ENCODE data around the gene PRMT7.

PRMT7 gene

DNA sequence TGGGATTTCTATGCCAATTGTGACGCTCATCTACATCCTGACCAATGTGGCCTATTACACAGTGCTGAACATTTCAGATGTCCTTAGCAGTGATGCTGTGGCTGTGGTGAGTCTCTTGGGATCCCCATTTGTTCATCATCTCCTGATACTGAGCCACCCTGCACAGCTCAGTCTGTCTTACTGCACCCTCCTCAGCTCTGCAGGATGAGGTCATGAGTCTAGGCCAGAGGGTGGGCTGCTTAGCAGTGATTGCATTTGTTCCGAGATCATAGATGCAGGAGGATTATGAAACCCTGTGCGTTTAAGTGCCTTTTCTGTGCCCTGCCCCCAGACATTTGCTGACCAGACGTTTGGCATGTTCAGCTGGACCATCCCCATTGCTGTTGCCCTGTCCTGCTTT lies 19.6 kb upstream of the PRMT7 start:
- no peak overlapping the region for H3K4me3 ChIP-seq (ENCODE audit: low read length, poor library complexity, severe bottlenecking)
- H2AFZ ChIP-seq (ENCODE audit: low read length) = no peak overlapping the region
- H3K9ac ChIP-seq (ENCODE audit: low read depth, low read length, poor library complexity, severe bottlenecking) = no peak overlapping the region
- peaks cover 48% of the 10 kb centered on the region for H3K4me1 ChIP-seq (ENCODE audit: insufficient read depth, low read length, poor library complexity, severe bottlenecking)
- H3K79me2 ChIP-seq (ENCODE audit: insufficient read depth, low read length) = peaks cover 41% of the 10 kb centered on the region; the same call in 1 of the 2 replicates
- peaks cover 7% of the 10 kb centered on the region for H4K20me1 ChIP-seq (ENCODE audit: insufficient read depth, low read length, poor library complexity, severe bottlenecking)
- no peaks in the 10 kb centered on the region for H3K9me2 ChIP-seq (replicated peaks; ENCODE audit: low read depth, low read length)
- no peaks in the 10 kb centered on the region for H3K27me3 ChIP-seq (ENCODE audit: insufficient read depth, low read length, poor library complexity, severe bottlenecking)
- TF ChIP-seq EZH2phosphoT487 (IDR thresholded peaks at IDR 0.05; ENCODE audit: borderline replicate concordance) = no peak
- TF ChIP-seq, protein P1, sequence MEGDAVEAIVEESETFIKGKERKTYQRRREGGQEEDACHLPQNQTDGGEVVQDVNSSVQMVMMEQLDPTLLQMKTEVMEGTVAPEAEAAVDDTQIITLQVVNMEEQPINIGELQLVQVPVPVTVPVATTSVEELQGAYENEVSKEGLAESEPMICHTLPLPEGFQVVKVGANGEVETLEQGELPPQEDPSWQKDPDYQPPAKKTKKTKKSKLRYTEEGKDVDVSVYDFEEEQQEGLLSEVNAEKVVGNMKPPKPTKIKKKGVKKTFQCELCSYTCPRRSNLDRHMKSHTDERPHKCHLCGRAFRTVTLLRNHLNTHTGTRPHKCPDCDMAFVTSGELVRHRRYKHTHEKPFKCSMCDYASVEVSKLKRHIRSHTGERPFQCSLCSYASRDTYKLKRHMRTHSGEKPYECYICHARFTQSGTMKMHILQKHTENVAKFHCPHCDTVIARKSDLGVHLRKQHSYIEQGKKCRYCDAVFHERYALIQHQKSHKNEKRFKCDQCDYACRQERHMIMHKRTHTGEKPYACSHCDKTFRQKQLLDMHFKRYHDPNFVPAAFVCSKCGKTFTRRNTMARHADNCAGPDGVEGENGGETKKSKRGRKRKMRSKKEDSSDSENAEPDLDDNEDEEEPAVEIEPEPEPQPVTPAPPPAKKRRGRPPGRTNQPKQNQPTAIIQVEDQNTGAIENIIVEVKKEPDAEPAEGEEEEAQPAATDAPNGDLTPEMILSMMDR (conservative IDR thresholded peaks at IDR 0.05; ENCODE audit: low read length) = no peak
- no peak overlapping the region for H3K4me2 ChIP-seq (ENCODE audit: low read depth, low read length, poor library complexity, severe bottlenecking)
- peaks cover 52% of the 10 kb centered on the region; the same call in 1 of the 2 replicates for H3K36me3 ChIP-seq (ENCODE audit: insufficient read depth, low read length)
- H3K9me3 ChIP-seq (ENCODE audit: insufficient read depth, low read depth, low read length) = no peaks in the 10 kb centered on the region
- H3F3A ChIP-seq (ENCODE audit: low read depth) = peaks cover 13% of the 10 kb centered on the region

DNA sequence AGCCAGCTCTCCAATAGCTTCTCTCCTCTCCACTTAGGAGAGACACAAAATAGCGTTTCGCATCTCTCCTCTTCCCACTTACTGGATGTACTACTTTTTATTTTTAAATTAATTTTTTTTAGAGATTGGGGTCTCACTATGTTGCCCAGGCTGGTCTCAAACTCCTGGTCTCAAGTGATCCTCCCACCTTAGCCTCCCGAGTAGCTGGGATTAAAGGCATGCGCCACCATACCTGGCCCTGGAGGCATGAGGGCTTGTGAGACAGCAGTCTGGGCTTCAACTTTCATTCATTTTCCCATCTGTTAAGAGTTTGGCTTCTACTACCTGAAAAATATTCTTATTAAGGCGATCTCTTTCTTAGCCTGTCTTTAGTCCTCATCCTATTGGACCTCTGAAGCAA lies 18.4 kb upstream of the PRMT7 start:
- Histone ChIP-seq H3K9me2 (replicated peaks; ENCODE audit: low read depth, low read length) (no peaks in the 10 kb centered on the region), H3K9me3 (ENCODE audit: insufficient read depth, low read depth, low read length) (no peaks in the 10 kb centered on the region), H3K4me1 (ENCODE audit: insufficient read depth, low read length, poor library complexity, severe bottlenecking) (peaks cover 37% of the 10 kb centered on the region), H2AFZ (ENCODE audit: low read length) (no peak overlapping the region), H3K9ac (ENCODE audit: low read depth, low read length, poor library complexity, severe bottlenecking) (no peak overlapping the region), H4K20me1 (ENCODE audit: insufficient read depth, low read length, poor library complexity, severe bottlenecking) (peaks cover 7% of the 10 kb centered on the region), H3K36me3 (ENCODE audit: insufficient read depth, low read length) (peaks cover 64% of the 10 kb centered on the region; the same call in 1 of the 2 replicates), H3K79me2 (ENCODE audit: insufficient read depth, low read length) (peaks cover 32% of the 10 kb centered on the region; the same call in 1 of the 2 replicates), H3K4me2 (ENCODE audit: low read depth, low read length, poor library complexity, severe bottlenecking) (no peak overlapping the region), H3K4me3 (ENCODE audit: low read length, poor library complexity, severe bottlenecking) (no peak overlapping the region), H3F3A (ENCODE audit: low read depth) (peaks cover 7% of the 10 kb centered on the region), H3K27me3 (ENCODE audit: insufficient read depth, low read length, poor library complexity, severe bottlenecking) (no peaks in the 10 kb centered on the region)
- TF ChIP-seq, protein P1 (conservative IDR thresholded peaks at IDR 0.05; ENCODE audit: low read length) = no peak
- no peak for TF ChIP-seq EZH2phosphoT487 (IDR thresholded peaks at IDR 0.05; ENCODE audit: borderline replicate concordance)

DNA sequence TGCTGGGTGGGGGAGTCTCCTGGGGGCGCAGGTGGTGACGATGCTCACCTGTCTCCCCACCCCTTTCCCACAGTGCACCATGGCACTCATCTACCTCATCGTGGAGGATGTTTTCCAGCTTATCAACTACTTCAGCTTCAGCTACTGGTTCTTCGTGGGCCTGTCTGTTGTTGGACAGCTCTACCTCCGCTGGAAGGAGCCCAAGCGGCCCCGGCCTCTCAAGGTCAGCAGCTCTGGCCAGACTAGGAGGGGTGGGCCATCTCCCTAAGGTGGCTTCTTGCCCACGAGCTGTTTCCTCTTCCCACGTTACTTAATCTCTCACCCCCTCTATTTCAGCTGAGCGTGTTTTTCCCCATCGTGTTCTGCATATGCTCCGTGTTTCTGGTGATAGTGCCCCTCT lies 14.5 kb upstream of the PRMT7 start:
- peaks cover 12% of the 10 kb centered on the region; the same call in 1 of the 2 replicates for H3K79me2 ChIP-seq (ENCODE audit: insufficient read depth, low read length)
- no peaks in the 10 kb centered on the region for H3K27me3 ChIP-seq (ENCODE audit: insufficient read depth, low read length, poor library complexity, severe bottlenecking)
- H3F3A ChIP-seq (ENCODE audit: low read depth) = no peaks in the 10 kb centered on the region
- H3K4me3 ChIP-seq (ENCODE audit: low read length, poor library complexity, severe bottlenecking) = no peak overlapping the region
- H4K20me1 ChIP-seq (ENCODE audit: insufficient read depth, low read length, poor library complexity, severe bottlenecking) = no peaks in the 10 kb centered on the region
- H3K4me1 ChIP-seq (ENCODE audit: insufficient read depth, low read length, poor library complexity, severe bottlenecking) = peaks cover 2% of the 10 kb centered on the region
- no peaks in the 10 kb centered on the region for H3K9me3 ChIP-seq (ENCODE audit: insufficient read depth, low read depth, low read length)
- no peaks in the 10 kb centered on the region for H3K9me2 ChIP-seq (replicated peaks; ENCODE audit: low read depth, low read length)
- H3K4me2 ChIP-seq (ENCODE audit: low read depth, low read length, poor library complexity, severe bottlenecking) = no peak overlapping the region
- TF ChIP-seq EZH2phosphoT487 (IDR thresholded peaks at IDR 0.05; ENCODE audit: borderline replicate concordance) = no peak
- TF ChIP-seq, protein P1 (conservative IDR thresholded peaks at IDR 0.05; ENCODE audit: low read length) = no peak
- H3K36me3 ChIP-seq (ENCODE audit: insufficient read depth, low read length) = peaks cover 94% of the 10 kb centered on the region; the same call in 1 of the 2 replicates
- H2AFZ ChIP-seq (ENCODE audit: low read length) = no peak overlapping the region
- H3K9ac ChIP-seq (ENCODE audit: low read depth, low read length, poor library complexity, severe bottlenecking) = no peak overlapping the region
